Globus pallidus (tissue), 1 donor: Measurements from ENCODE around the gene RRAS.
"Not testable (repeated sequence)": the region's sequence is repeated elsewhere in the genome, so short reads cannot be mapped to it uniquely, and the experiment has no call there.

Source experiments
- DNase-seq: peaks from one replicate; pipeline ENCODE4 v3.0.0-alpha.2; 2015; ENCODE audit warnings: low spot score

The RRAS gene

DNA sequence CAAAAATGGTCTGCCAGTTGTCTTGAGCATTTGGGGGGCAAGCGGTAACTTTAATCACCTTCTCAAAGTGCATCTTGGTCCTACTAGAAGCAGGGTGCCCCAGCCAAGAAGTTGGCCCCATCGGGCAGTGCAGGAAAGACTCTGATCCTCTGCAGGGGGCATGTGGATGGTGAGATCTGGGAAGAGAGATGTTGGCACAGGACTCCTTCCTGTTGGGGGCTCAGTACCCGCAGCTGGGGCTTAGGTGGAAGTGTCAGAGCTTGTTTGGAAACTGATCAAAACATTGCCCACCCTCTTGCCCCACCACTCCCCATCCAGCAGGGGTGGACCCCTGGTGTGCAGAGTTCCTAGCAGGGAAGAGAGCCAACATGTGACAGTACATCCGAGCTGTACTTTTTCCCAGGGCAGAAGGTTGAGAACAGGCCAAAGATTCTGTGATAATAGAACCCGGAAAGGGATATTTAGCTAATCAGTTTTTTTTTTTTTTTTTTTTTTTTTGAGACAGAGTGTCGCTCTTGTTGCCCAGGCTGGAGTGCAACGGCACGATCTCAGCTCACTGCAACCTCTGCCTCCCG is 8.8 kb downstream of the RRAS start:
- DNase-seq, result no peak

DNA sequence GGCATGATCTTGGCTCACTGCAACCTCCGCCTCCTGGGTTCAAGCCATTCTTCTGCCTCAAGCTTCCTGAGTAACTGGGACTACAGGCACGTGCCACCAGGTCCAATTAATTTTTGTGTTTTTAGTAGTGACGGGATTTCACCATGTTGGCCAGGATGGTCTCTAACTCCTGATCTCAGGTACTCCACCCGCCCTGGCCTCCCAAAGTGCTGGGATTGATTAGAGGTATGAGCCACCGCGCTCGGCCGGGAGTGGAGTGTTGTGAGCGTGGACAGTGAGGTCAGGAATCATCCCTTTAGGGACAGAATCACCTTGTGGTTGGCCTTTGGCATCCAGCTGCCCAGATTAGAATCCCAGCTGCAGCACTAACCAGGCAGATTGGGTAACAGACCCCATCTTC is 10.3 kb downstream of the RRAS start:
- DNase-seq, result no peak

DNA sequence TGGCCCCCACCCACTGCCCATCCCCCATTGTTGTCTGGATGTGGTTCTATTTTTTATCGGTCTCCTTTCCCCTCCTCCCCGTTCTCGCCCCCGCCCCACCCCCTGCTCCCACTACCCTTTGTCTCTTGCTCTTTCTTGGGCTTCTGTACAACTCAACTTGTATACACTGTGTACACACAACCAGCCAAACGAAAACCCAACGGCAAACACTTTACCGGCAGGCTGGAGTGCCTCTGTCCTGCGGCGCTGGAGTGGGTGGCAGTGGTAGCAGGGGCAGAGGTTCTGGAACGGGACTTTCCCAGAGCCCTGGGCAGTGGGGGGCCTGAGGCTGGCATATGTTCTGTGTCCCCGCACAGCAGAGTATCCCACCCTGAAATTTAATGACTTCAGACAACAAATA is 13.7 kb downstream of the RRAS start:
- DNase-seq, result no peak

DNA sequence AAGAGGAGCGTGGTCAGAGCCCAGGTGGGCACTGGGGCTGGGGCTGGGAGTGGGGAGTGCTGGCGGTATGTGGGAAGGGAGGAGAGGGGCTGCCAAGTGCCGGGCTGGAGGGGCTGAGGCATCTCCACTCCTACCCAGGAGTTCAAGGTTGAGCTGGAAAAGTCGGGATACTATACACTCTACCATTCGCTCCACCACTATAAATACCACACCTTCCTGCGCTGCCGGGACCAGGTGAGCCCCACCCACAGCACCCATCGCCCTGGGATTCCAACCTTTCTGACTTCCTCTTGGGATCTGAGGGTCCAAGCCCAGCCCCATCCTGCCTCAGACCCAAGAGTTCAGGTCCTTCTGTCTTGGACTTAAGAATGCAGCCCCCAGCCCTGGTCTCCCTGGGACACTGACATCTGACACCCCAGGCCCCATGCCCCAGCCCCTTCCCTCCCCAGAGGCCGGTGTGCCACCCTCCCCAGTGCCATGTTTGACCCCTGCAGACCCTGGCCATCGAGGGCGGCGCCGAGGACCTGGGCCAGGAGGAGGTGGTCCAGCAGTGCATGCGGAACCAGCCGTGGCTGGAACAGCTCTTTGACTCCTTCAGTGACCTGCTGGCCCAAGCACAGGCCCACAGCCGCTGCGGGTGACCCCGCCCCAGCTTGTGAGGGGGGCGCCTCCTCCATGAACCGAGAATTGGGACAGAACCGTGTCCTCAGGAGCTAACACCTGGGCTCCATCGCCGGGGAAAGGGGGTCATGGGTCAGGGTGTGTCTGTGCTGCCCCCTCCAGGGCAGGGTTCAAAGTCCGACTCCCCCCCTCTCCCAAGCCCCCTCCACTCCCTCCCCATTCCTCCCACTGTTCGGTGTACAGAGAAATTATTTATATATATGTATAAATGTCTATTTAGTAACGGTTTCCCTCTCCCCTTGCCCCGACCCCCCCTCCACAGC is 14.7 kb downstream of the RRAS start:
- DNase-seq, result no peak

DNA sequence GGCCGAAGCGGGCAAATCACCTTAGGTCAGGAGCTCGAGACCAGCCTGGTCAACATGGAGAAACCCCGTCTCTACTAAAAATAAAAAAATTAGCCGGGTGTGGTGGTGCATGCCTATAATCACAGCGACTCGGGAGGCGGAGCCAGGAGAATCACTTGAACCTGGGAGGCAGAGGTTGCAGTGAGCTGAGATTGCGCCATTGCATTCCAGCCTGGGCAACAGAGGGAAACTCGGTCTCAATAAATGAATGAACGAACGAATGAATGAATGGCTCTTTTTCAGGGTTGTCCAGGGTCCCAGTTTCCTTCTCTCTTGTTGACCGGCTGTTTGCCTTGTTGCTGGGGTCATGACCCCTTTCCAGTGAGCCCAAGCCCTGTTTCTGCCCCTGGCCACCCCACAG is 22.1 kb downstream of the RRAS start:
- DNase-seq, result not testable (repeated sequence)

DNA sequence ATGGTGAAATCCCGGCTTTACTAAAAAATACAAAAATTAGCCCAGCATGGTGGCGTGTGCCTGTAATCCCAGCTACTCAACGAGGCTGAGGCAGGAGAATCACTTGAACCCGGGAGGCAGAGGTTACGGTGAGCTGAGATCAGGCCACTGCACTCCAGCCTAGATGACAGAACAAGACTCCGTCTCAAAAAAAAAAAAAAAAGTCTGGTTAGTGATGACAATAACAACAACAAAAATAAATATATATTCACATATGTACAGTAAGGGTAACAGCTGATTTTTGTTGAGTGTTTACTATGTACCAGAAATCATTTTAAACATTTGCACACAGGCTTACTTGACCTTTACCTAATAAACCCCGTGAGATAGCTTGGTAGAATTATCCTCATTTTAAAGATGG is 23.0 kb downstream of the RRAS start:
- no peak for DNase-seq

DNA sequence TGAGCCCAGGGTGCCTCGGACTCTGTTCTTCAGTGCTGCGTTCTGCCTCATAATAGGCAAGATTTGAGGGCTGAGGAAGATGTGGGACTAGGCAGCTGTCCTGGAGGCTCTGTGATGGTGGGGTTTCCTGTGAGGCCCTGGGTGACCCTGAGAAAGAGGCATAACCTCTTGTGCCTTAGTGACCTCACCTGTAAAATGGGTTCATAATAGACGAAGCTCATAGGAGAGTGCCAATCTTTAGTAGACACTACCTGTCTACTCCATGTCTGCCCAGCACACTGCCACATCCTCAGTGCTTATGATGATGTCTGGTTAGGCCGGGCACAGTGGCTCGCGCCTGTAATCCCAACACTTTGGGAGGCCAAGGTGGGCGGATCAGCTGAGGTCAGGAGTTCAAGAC is 23.4 kb downstream of the RRAS start:
- no peak for DNase-seq

DNA sequence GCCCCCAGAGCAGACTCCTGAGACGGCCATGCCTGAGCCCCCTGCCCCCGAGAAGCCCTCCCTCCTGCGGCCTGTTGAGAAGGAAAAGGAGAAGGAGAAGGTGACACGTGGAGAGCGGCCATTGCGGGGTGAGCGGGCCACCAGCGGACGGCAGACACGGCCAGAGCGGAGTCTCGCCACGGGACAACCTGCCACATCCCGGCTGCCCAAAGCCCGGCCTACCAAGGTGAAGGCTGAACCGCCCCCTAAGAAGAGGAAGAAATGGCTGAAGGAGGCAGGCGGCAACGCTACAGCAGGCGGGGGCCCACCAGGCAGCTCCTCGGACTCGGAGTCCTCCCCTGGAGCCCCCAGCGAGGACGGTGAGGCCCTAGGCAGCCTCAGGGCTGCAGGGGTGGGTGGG is 24.1 kb downstream of the RRAS start:
- no peak for DNase-seq

DNA sequence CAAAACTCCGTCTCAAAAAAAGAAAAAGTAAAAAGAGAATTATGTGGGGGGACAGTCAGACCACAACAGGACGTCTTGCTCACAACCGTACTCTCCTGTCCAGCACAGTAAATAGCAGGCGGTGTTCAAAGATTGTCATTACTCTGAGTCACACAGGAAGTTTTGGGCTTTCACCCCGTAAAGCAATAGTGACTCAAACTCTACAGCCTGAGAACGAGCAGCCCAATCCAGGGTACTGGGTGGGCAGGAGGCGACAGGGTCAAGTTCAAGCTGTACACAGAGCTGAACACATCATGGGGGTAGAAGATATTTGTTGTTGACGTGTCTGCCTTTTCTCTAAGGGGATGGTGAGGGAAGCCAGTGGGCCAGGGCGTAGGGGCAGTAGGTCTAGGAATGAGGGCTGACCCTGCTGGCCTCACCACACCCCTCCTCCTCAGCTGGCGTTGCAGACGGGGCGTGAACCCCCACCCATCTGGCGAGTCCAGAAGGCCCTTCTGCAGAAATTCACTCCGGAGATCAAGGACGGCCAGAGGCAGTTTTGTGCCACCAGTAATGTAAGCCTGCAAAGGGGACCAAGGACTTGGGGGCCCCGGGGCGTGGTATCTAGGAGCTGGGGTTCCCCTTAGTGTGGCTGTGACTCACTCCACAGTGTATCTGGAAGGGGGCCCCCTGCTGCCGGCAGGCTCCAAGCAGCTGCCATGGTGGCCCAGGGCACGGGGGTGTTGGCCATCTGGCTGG is 25.7 kb downstream of the RRAS start:
- DNase-seq, result no peak

DNA sequence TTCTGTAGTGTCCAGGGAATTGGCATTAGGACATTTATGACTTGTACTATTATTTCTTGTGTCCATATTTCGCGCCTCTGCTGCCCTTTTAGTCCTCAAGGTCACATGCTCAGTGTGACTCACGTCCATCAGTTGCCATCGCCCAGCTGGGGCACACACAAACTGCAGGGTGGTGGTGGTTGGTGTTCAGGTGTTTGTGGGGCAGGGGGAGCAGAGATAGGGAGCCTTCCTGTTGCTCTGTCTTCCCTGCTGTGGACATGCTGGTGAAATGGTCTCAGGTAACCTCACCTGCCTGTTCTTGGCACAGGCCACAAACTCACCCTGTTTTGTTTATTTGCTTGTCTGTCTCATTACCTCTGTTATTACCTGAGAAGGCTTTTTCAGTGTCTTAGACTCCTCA is 26.6 kb downstream of the RRAS start:
- no peak for DNase-seq

DNA sequence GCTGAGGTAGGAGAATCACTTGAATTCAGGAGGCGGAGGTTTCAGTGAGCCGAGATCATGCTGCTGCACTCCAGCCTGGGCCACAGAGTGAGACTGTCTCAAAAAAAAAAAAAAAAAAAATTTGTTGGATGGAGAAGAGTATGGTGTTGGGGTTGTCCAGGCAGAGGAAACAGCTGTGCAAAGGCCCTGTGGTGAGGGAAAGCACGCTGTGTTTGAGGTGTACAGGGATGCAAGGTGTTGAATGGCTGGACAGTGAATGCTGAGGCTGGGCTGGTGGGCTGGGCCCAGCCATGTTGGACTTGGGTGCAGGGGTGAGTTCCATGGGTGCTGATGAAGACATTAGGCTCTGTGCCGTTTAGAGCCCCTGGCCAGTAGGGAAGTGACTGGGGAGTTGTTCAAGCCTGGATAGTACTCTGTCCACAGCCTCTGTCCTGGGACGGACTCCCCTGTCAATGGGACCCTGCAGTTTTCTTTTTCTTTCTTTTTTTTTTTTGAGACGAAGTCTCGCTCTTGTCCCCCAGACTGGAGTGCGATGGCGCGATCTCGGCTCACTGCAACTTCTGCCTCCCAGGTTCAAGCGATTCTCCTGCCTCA is 30.3 kb downstream of the RRAS start:
- DNase-seq, result no peak

DNA sequence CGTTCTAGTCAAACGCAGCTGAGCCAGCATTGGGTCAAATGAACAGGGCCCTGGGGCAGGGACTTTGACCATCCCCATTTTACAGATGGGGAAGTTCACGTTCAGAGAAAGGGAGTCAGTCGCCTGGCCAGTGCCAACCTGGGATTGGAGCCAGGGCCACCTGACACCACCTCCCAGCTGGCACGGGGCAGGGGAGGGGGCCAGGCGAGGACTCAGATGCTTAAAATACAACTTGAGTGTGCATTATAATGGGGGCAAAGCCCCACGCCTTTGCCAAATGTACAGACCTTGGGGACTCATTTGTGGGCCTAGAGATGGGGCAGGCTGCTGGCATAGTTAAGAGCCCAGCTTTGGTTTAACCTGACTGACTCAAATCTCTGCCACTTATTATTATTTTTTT is 34.3 kb downstream of the RRAS start:
- no peak for DNase-seq

DNA sequence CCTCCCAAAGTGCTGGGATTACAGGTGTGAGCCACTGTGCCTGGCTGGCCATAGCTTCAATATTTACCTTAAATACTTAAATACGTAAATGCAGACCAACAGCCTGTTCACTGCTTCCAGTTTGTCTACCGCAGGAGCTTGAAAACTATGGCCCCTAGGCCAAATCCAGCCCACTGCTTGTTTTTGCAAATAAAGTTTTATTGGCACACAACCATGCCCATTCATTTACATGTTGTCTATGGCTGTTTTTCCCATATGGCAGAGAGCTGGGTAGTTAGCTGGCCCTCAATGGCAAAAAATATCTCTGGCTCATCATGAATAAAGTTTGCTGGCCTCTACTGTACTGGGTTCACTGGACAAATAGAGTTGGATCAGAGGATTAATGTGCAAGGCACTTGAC is 37.1 kb downstream of the RRAS start:
- no peak for DNase-seq

DNA sequence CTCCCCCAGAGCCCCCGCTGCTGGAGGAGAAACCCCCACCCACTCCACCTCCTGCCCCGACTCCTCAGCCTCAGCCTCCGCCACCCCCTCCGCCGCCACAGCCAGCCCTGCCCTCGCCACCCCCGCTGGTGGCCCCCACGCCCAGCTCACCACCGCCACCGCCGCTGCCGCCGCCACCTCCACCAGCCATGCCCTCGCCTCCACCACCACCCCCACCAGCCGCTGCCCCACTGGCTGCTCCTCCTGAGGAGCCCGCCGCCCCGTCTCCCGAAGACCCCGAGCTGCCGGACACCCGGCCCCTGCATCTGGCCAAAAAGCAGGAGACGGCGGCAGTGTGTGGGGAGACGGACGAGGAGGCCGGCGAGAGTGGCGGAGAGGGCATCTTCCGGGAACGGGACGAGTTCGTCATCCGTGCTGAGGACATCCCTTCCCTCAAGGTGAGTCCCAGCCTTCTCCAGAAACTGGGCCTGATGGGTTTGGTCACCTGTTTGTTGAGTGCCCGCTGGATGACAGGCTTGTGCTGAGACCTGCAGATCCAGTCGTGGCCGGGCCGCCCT is 38.4 kb downstream of the RRAS start:
- DNase-seq, result no peak

DNA sequence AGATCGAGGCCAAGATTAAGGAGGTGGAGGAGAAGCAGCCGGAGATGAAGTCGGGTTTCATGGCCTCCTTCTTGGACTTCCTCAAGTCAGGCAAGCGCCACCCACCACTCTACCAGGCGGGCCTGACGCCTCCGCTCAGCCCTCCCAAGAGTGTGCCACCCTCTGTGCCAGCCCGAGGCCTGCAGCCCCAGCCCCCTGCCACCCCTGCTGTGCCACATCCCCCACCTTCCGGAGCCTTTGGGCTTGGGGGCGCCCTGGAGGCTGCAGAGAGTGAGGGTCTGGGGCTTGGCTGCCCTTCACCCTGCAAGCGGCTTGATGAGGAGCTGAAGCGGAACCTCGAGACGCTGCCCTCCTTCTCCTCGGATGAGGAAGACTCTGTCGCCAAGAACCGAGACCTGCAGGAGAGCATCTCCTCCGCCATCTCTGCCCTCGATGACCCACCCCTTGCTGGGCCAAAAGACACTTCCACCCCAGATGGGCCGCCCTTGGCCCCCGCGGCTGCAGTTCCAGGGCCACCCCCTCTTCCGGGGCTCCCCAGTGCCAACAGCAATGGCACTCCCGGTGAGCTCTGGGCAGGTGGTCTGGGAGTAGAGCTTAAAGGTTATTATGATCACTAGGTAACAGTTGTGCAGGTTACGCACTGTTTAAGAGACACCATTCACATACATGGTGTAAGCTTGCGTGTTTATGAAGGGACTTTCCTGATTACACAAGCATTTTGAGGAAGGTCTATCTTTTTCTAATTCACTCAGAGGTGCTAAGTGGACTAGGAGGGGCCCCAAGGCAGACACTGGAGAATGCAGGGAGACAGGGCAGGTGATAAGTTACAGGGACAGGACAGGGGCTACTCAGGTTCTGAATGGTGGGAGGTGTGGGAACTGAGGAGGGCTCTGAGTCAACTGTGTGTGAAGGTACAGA is 40.3 kb downstream of the RRAS start:
- no peak for DNase-seq

DNA sequence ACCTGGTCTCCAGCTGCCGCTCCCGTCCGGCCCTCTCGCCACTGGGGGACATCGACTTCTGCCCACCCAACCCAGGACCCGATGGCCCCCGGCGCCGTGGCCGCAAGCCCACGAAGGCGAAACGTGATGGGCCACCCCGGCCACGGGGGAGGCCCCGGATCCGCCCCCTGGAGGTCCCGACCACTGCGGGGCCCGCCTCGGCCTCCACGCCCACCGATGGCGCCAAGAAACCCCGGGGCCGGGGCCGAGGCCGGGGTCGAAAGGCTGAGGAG is 42.3 kb downstream of the RRAS start:
- DNase-seq, result no peak

DNA sequence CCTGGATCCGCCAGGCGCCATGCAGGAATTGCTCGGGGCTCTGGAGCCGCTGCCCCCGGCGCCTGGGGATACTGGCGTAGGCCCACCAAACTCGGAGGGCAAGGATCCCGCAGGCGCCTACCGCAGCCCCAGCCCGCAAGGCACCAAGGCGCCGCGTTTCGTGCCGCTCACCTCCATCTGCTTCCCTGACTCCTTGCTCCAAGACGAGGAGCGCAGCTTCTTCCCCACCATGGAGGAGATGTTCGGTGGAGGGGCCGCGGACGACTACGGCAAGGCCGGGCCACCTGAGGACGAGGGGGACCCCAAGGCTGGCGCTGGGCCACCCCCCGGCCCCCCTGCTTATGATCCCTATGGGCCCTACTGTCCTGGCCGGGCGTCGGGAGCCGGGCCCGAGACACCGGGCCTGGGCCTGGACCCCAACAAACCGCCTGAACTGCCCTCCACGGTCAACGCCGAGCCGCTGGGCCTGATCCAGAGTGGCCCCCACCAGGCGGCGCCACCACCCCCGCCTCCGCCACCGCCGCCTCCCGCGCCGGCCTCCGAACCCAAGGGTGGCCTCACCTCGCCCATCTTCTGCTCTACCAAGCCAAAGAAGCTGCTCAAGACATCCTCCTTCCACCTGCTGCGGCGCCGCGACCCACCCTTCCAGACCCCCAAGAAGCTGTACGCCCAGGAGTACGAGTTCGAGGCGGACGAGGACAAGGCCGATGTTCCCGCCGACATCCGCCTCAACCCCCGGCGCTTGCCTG is 42.8 kb downstream of the RRAS start:
- DNase-seq, result no peak

DNA sequence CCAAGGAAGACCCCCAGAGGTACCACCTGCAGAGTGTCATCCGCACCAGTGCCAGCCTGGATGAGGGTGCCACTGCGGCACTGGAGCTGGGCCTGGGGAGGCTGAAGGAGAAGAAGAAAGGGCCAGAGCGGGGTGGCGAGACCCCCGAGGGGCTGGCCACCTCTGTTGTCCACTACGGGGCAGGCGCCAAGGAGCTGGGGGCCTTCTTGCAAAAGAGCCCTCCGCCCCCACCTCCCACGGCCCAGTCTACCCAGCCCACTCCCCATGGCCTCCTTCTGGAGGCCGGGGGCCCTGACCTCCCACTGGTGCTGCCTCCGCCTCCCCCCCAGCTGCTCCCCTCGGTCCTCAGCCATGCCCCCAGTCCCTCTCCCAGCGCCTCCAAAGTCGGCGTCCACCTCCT is 43.5 kb downstream of the RRAS start:
- DNase-seq, result no peak

DNA sequence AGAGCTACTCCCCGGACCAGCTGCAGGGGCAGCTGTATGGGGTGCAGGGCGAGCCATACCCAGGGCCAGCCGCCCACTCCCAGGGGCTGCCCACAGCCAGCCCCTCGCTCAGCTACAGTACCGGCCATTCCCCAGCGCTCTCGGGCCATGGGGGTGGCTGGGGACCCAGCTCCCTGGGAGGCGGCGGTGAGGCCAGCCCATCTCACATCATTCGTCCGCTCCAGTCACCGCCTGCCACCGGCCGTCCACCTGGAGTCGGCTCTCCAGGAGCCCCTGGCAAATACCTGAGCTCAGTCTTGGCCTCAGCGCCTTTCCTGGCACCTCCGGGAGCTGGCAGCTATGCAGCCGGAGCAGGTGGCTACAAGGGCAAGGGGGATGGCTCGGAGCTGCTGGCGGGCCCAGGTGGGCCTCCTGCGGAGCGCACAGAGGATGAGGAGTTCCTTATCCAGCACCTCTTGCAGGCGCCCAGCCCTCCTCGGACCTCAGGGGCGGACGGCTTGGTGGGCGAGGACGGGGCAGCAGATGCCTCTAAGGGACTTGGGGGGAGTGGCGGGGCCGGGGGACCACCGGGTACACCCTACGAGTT is 44.0 kb downstream of the RRAS start:
- DNase-seq, result no peak
